Activated T-cell treated with anti-CD3 and anti-CD28 coated beads, Interleukin-2, amount 50 U/mL, for 72 hours (primary cell): ENCODE data around the gene ATP8B4. TPM values are rescaled to one million over a fixed set of nuclear protein-coding genes. Genes with fewer than 3 reads are reported as not detected.
"Not testable (repeated sequence)": the region's sequence is repeated elsewhere in the genome, so short reads cannot be mapped to it uniquely, and the experiment has no call there.

ENCODE experiments used
- ATAC-seq, 2 donors: fragments of 150-1000 bp; cut with Tn5 transposase; replicated peaks in 1 of 2; 2 replicates each; pipeline ENCODE4 v1.10.0; 2021; ENCODE audit warnings: moderate library complexity in 2 of 2, mild to moderate bottlenecking in 1 of 2
- DNase-seq, 2 donors: peaks; one replicate each; pipeline ENCODE4 v3.0.0; 2021 to 2022; ENCODE audit warnings: mixed read lengths in 1 of 2
- H3K27ac Mint-ChIP-seq: one replicate; pipeline ENCODE4 v1.8.0; 2022; ENCODE audit warnings: mild to moderate bottlenecking, moderate library complexity, mixed read lengths
- H3K27me3 Mint-ChIP-seq: one replicate; pipeline ENCODE4 v1.8.0; 2022; ENCODE audit warnings: low read depth, mixed read lengths
- H3K36me3 Mint-ChIP-seq, 2 donors: one replicate each; pipeline ENCODE4 v1.8.0; 2022; ENCODE audit warnings: mixed read lengths in 2 of 2, mild to moderate bottlenecking in 1 of 2; ENCODE audit not compliant: insufficient read depth in 2 of 2
- H3K4me1 Mint-ChIP-seq: one replicate; pipeline ENCODE4 v1.8.0; 2022; ENCODE audit warnings: low read depth, mixed read lengths
- H3K4me3 Mint-ChIP-seq, 2 donors: one replicate each; pipeline ENCODE4 v1.8.0; 2022; ENCODE audit warnings: mild to moderate bottlenecking in 2 of 2, mixed read lengths in 2 of 2, moderate library complexity in 2 of 2
- H3K9me3 Mint-ChIP-seq, 2 donors: one replicate each; pipeline ENCODE4 v1.8.0; 2022; ENCODE audit warnings: mixed read lengths in 2 of 2
- total RNA-seq, 2 donors: library from RNA; stranded (reverse); gene quantifications; one replicate each; pipeline ENCODE4 v1.2.3, GENCODE V29; 2022

ATP8B4 gene
- total RNA-seq, 2 donors from 2014 or later, result 14.0 to 21.3 TPM

- DNase-seq (no peak), ATAC-seq (no peak)
- Mint-ChIP-seq H3K4me3 (no peak overlapping the region), H3K9me3 (no peaks in the 10 kb centered on the region), H3K36me3 (no peaks in the 10 kb centered on the region), H3K4me1 (no peaks in the 10 kb centered on the region), H3K27me3 (no peaks in the 10 kb centered on the region), H3K27ac (no peak overlapping the region)
Observed at GRCh38 chr15:49978121-49978520, 140.9 kb downstream of the ATP8B4 start.

- Mint-ChIP-seq H3K27me3 (no peaks in the 10 kb centered on the region), H3K4me1 (no peaks in the 10 kb centered on the region), H3K4me3 (no peak overlapping the region), H3K9me3 (no peaks in the 10 kb centered on the region), H3K36me3 (no peaks in the 10 kb centered on the region), H3K27ac (no peak overlapping the region)
- DNase-seq, result no peak
- no peak for ATAC-seq
Observed at GRCh38 chr15:49977306-49977705, 141.7 kb downstream of the ATP8B4 start.

- peaks cover 0 to 3% of the 10 kb centered on the region in 2 donors for H3K9me3 Mint-ChIP-seq
- H3K4me1 Mint-ChIP-seq, result no peaks in the 10 kb centered on the region
- no peaks in the 10 kb centered on the region for H3K27me3 Mint-ChIP-seq
- no peak overlapping the region for H3K4me3 Mint-ChIP-seq
- ATAC-seq (no peak), DNase-seq (no peak)
- H3K27ac Mint-ChIP-seq, result no peak overlapping the region
- H3K36me3 Mint-ChIP-seq, result peaks cover 0 to 1% of the 10 kb centered on the region in 2 donors
Observed at GRCh38 chr15:49964551-49964950, 154.5 kb downstream of the ATP8B4 start.

- ATAC-seq (no peak), DNase-seq (no peak)
- Mint-ChIP-seq H3K36me3 (peaks cover 0 to 1% of the 10 kb centered on the region in 2 donors), H3K4me1 (no peaks in the 10 kb centered on the region), H3K27ac (no peak overlapping the region), H3K9me3 (peaks cover 0 to 3% of the 10 kb centered on the region in 2 donors), H3K4me3 (no peak overlapping the region), H3K27me3 (no peaks in the 10 kb centered on the region)
Observed at GRCh38 chr15:49964061-49964460, 155.0 kb downstream of the ATP8B4 start.

- H3K4me1 Mint-ChIP-seq, H3K9me3 Mint-ChIP-seq, ATAC-seq, H3K36me3 Mint-ChIP-seq, DNase-seq, H3K27ac Mint-ChIP-seq, H3K4me3 Mint-ChIP-seq, H3K27me3 Mint-ChIP-seq: not testable (repeated sequence)
Observed at GRCh38 chr15:49963033-49963772, 155.8 kb downstream of the ATP8B4 start.

- no peak for ATAC-seq
- no peaks in the 10 kb centered on the region for H3K27me3 Mint-ChIP-seq
- no peak overlapping the region for H3K4me3 Mint-ChIP-seq
- no peak overlapping the region for H3K27ac Mint-ChIP-seq
- H3K4me1 Mint-ChIP-seq, result no peaks in the 10 kb centered on the region
- DNase-seq, result no peak
- H3K36me3 Mint-ChIP-seq, result peaks cover 0 to 1% of the 10 kb centered on the region in 2 donors
- peaks cover 0 to 3% of the 10 kb centered on the region in 2 donors for H3K9me3 Mint-ChIP-seq
Observed at GRCh38 chr15:49962044-49962602, 156.9 kb downstream of the ATP8B4 start.

GRCh38 chr15:49953421-49953820, 165.6 kb downstream of the ATP8B4 start:
- Mint-ChIP-seq H3K4me1 (no peaks in the 10 kb centered on the region), H3K27ac (no peak overlapping the region), H3K4me3 (no peak overlapping the region), H3K9me3 (peaks cover 8 to 10% of the 10 kb centered on the region in 2 donors), H3K36me3 (peaks cover 0 to 4% of the 10 kb centered on the region in 2 donors), H3K27me3 (peaks cover 9% of the 10 kb centered on the region)
- ATAC-seq, result no peak
- no peak for DNase-seq

GRCh38 chr15:49946681-49947080, 172.4 kb downstream of the ATP8B4 start:
- Mint-ChIP-seq H3K27me3 (no peaks in the 10 kb centered on the region), H3K4me3 (no peak overlapping the region), H3K36me3 (peaks cover 1 to 6% of the 10 kb centered on the region in 2 donors), H3K9me3 (peaks cover 10 to 20% of the 10 kb centered on the region in 2 donors), H3K27ac (no peak overlapping the region), H3K4me1 (no peaks in the 10 kb centered on the region)
- DNase-seq (no peak), ATAC-seq (no peak)

GRCh38 chr15:49934487-49934886, 184.5 kb downstream of the ATP8B4 start:
- Mint-ChIP-seq H3K4me1 (no peaks in the 10 kb centered on the region), H3K27ac (no peak overlapping the region), H3K36me3 (peaks cover 0 to 3% of the 10 kb centered on the region in 2 donors), H3K9me3 (peaks cover 1 to 4% of the 10 kb centered on the region in 2 donors), H3K27me3 (peaks cover 9% of the 10 kb centered on the region), H3K4me3 (no peak overlapping the region)
- ATAC-seq, result no peak
- DNase-seq, result no peak

- H3K4me3 Mint-ChIP-seq, result no peak overlapping the region
Observed at GRCh38 chr15:49927189-49927861, 191.7 kb downstream of the ATP8B4 start.

GRCh38 chr15:49926740-49927139, 192.3 kb downstream of the ATP8B4 start:
- Mint-ChIP-seq H3K4me3 (no peak overlapping the region), H3K27ac (no peak overlapping the region), H3K27me3 (peaks cover 4% of the 10 kb centered on the region), H3K4me1 (no peaks in the 10 kb centered on the region), H3K9me3 (no peaks in the 10 kb centered on the region), H3K36me3 (no peaks in the 10 kb centered on the region)
- DNase-seq (no peak), ATAC-seq (no peak)

More at GRCh38 chr15:49927189-49927861, 191.7 kb downstream of the ATP8B4 start:
- no peak overlapping the region for H3K27ac Mint-ChIP-seq
- no peaks in the 10 kb centered on the region for H3K4me1 Mint-ChIP-seq
- H3K36me3 Mint-ChIP-seq, result no peaks in the 10 kb centered on the region
- no peaks in the 10 kb centered on the region for H3K27me3 Mint-ChIP-seq
- DNase-seq (no peak), ATAC-seq (no peak)
- H3K9me3 Mint-ChIP-seq, result no peaks in the 10 kb centered on the region

GRCh38 chr15:49923671-49924070, 195.4 kb downstream of the ATP8B4 start:
- DNase-seq (no peak), ATAC-seq (no peak)
- H3K4me3 Mint-ChIP-seq, result no peak overlapping the region
- H3K27ac Mint-ChIP-seq, result no peak overlapping the region
- H3K27me3 Mint-ChIP-seq, result peaks cover 6% of the 10 kb centered on the region
- no peaks in the 10 kb centered on the region for H3K36me3 Mint-ChIP-seq
- no peaks in the 10 kb centered on the region for H3K4me1 Mint-ChIP-seq
- no peaks in the 10 kb centered on the region for H3K9me3 Mint-ChIP-seq

- H3K4me1 Mint-ChIP-seq, result no peaks in the 10 kb centered on the region
- no peak for ATAC-seq
- DNase-seq, result no peak
- no peak overlapping the region for H3K27ac Mint-ChIP-seq
- peaks cover 12% of the 10 kb centered on the region for H3K27me3 Mint-ChIP-seq
- no peaks in the 10 kb centered on the region for H3K36me3 Mint-ChIP-seq
- no peaks in the 10 kb centered on the region for H3K9me3 Mint-ChIP-seq
- no peak overlapping the region for H3K4me3 Mint-ChIP-seq
Observed at GRCh38 chr15:49919034-49919433, 200.0 kb downstream of the ATP8B4 start.
